ENCODE results near the gene KCNC4.

The KCNC4 gene

GRCh38 chr1:110258734-110259133, 48.6 kb downstream of the KCNC4 start:
- DNase-seq (ENCODE audit: low read depth in 2 of 2): no peak
- no peak overlapping the region for H3K4me3 ChIP-seq (replicated peaks in 1 of 2; ENCODE audit: low read depth in 2 of 2, low read length in 2 of 2)
- TF ChIP-seq CTCF (IDR thresholded peaks at IDR 0.05; ENCODE audit: low read depth, low read length): no peak

- no peak overlapping the region for H3K4me3 ChIP-seq (replicated peaks in 1 of 2; ENCODE audit: low read depth in 2 of 2, low read length in 2 of 2)
- DNase-seq (ENCODE audit: low read depth in 2 of 2): no peak
- TF ChIP-seq CTCF (IDR thresholded peaks at IDR 0.05; ENCODE audit: low read depth, low read length): no peak
Observed at GRCh38 chr1:110259770-110260169, 49.7 kb downstream of the KCNC4 start.

All from cardiac fibroblast (primary cell).